HG03354 (cell line): ENCODE results near the gene POLG.

Experiments
- ATAC-seq: cut with Tn5 transposase; IDR thresholded peaks from one replicate; pipeline ENCODE4 v1.9.1; 2021; ENCODE audit warnings: mild to moderate bottlenecking; ENCODE audit not compliant: unreplicated experiment, poor library complexity, severe bottlenecking

POLG gene

GRCh38 chr15:89370978-89371227, 36.3 kb upstream of the POLG start:
- ATAC-seq = no peak

- no peak for ATAC-seq
These were observed 35.7 kb upstream of the POLG start for GRCh38 chr15:89370120-89370977.

GRCh38 chr15:89369341-89369947, 34.8 kb upstream of the POLG start:
- no peak for ATAC-seq

GRCh38 chr15:89368566-89369223, 34.1 kb upstream of the POLG start:
- ATAC-seq = no peak

- no peak for ATAC-seq
These were observed 33.1 kb upstream of the POLG start for GRCh38 chr15:89367485-89368451.

GRCh38 chr15:89366656-89367393, 32.2 kb upstream of the POLG start:
- ATAC-seq = no peak

- no peak for ATAC-seq
These were observed 30.9 kb upstream of the POLG start for GRCh38 chr15:89365462-89366065.

- no peak for ATAC-seq
These were observed 30.3 kb upstream of the POLG start for GRCh38 chr15:89364741-89365450.

- no peak for ATAC-seq
These were observed 29.7 kb upstream of the POLG start for GRCh38 chr15:89364341-89364740.

- ATAC-seq = no peak
These were observed 29.1 kb upstream of the POLG start for GRCh38 chr15:89363770-89364169.

GRCh38 chr15:89363133-89363532, 28.5 kb upstream of the POLG start:
- no peak for ATAC-seq

- no peak for ATAC-seq
These were observed 27.8 kb upstream of the POLG start for GRCh38 chr15:89362203-89363101.

GRCh38 chr15:89361451-89362202, 27.0 kb upstream of the POLG start:
- no peak for ATAC-seq

GRCh38 chr15:89360294-89360971, 25.8 kb upstream of the POLG start:
- ATAC-seq = no peak

- no peak for ATAC-seq
These were observed 25.1 kb upstream of the POLG start for GRCh38 chr15:89359471-89360293.
